Liver (tissue), 3 donors: ENCODE measurements around the gene FLAD1.

ENCODE experiments used
- CTCF ChIP-seq: fragments of 150-350 bp; IDR thresholded peaks from 2 replicates; pipeline ENCODE4 v1.5.1; 2017; ENCODE audit warnings: improper control_type of control experiment, low read depth, low read length; ENCODE audit not compliant: missing input control
- EGR1 ChIP-seq, 2 donors: IDR thresholded peaks; 2 replicates each; pipeline ENCODE4 v1.6.1; 2016 to 2018; ENCODE audit warnings: antibody characterized with exemption in 2 of 2, low read depth in 2 of 2
- JUND ChIP-seq, 2 donors: IDR thresholded peaks; 2 replicates each; pipeline ENCODE4 v1.6.1; 2016; ENCODE audit warnings: antibody characterized with exemption in 2 of 2
- MAX ChIP-seq: IDR thresholded peaks from 2 replicates; pipeline ENCODE4 v1.6.1; 2016; ENCODE audit warnings: antibody characterized with exemption
- RAD21 ChIP-seq, 2 donors: IDR thresholded peaks; 2 replicates each; pipeline ENCODE4 v1.6.1; 2016; ENCODE audit warnings: antibody characterized with exemption in 2 of 2, mild to moderate bottlenecking in 2 of 2
- TAF1 ChIP-seq: conservative IDR thresholded peaks from 2 replicates; pipeline ENCODE4 v1.6.1; 2016; ENCODE audit warnings: antibody characterized with exemption, mild to moderate bottlenecking
- donor health status: healthy.
- donor health status: healthy.

GRCh38 chr1:154982897-154983648 lies at the start of gene FLAD1:
- TF ChIP-seq RAD21 (IDR thresholded peaks at IDR 0.05) = peak; percentile 30 to 55
- TF ChIP-seq JUND (IDR thresholded peaks at IDR 0.05) = no peak
- TF ChIP-seq CTCF = peak; percentile 1
- peak; percentile 88 for TF ChIP-seq MAX
- no peak for TF ChIP-seq TAF1
- TF ChIP-seq EGR1 (IDR thresholded peaks at IDR 0.05; ENCODE audit: low read depth in 2 of 2) = peak; percentile 50 to 70
